HG03108 (cell line): ENCODE data around the gene FER.
"Not testable (repeated sequence)": the region's sequence is repeated elsewhere in the genome, so short reads cannot be mapped to it uniquely, and the experiment has no call there.

Source experiments
- ATAC-seq: cut with Tn5 transposase; IDR thresholded peaks from one replicate; pipeline ENCODE4 v1.9.1; 2021; ENCODE audit warnings: moderate library complexity; ENCODE audit not compliant: unreplicated experiment

The FER gene

DNA sequence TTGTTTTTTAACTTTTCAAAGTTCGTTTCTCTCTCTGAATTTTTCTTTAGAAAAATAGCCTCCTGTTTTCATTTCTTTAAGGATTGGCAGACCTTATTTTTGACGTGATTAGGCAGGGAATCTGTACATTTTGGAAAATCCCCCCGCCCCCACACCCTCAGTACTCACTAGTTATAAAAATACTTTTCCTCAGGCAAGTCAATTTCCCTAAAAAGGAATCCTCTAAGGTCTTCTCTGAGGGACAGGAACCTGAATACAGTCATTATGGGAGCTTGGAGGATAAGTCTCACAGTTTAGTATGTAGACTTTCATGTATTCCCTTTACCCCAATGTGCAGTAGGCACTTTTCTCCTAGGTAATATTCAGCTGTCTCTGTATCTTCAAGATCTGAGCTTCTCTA is 3.9 kb upstream of the FER start:
- no peak for ATAC-seq

DNA sequence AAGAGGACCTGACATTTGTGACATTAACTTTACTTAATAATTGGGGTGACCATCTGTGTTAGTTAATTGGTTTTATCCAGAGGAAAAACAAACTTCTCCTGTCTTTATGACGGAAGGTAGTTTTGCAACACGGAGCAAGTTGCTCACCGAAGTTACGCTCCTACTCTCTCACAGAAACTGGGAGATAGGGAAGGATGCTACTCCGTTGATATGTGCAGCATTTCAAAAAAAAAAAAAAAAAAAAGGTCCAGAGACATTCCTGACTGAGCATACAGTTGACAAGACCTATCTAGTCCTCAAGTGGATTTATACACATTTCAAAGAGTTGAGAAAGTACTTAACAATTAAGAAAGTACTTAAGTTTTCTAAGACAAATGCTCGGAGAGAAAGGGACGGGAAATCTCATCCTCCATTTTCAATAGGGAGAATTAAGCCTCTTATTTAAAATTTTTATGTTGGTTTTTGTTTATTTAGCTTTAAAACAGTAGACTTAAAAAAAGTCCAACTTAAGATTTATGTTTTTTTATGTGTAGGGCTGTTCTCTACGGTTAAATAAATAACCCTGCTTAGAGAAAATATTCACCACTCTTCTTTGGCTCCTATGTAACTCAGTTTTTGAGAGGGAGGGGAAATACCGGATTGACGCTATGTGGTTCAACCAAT is 455 bp upstream of the FER start:
- no peak for ATAC-seq

DNA sequence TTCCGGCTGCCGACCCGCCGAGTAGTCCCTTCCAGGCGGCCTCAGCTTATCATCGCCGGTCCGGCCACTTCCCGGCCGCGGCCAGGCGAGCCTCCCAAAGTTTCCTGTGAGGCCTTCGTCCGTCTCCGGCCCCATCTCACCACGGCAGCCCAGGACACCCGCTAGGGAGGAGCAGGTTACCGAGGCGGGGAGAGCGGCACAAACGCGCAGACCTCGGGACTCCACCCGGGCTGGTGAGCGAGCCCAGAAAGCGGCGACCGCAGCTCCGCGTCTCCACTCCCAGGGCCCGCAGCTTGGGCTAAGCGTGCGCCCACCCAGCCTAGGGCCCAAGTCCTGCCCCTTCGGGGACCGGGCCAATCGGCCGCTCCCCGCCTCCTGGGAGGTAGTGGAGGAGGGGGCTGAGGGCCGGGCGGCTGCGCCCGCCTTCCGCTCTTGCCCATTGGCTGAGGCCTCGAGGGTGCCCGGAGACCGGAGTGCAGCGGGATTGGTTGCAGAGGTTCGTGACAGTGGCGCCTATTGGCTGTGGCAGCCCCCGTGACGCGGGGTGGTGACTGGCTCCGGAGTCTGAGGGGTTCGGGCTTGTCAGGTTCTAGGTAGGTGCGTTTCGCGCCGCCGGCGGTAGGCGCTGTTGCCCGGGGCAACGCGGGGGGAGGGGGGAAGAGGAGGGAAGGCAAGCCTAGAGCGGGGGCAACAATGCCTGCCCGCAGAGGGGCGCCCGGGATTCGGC is 867 bp downstream of the FER start:
- ATAC-seq, result peak; percentile 98

DNA sequence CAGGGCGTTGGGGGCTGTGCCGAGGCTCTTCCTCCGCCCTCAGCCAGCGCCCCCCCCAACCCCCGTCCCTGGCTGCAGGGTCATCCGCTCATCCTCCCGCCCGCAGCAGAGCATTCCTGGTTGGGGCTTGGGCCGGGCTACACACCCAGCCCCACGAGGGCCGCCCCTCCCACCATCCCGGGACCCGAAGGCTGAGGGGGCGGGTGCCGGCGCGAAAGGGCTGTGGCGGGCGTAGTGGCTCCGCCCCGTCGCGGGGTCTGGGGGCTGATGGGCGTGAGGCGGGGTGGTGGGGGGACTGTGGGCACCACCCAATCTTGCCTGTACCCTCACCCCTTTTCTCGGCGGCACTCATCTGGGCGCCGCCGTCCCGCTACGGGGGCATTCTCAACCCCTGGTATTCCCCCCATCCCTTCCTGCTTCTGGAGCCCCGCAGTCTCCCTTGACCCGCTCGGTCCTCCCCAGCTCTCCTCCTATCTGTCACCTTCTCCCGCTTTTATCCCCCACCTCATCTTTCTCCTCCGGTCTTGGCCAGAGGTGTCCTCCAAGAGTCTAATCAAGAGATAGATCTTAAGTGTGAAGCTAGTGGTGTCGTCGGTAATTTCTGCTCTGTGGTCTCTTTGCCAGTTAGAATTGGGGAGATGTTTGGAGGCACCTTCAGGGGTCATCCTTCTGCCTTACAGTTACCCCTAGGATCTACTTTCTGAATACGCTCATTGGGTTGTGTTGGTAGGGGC is 1.6 kb downstream of the FER start:
- ATAC-seq, result peak; percentile 24

DNA sequence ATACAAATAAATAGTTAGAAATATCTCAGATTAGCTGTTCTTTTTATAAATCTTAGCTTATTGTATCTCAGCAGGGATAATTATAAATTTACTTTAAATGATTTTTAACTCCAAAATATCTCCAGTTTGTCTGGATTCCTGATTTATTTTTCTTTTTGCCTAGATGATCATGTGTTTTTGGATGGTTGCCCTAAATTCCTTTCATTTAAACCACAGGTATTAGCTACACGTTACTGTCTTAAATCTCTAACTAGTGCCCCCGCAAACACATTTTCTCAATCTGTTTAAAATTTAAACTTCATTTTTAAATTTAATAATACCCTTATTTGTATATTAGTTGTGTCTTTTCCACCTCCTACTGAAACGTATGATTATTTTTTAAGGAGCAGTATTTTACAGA is 5.6 kb downstream of the FER start:
- no peak for ATAC-seq

DNA sequence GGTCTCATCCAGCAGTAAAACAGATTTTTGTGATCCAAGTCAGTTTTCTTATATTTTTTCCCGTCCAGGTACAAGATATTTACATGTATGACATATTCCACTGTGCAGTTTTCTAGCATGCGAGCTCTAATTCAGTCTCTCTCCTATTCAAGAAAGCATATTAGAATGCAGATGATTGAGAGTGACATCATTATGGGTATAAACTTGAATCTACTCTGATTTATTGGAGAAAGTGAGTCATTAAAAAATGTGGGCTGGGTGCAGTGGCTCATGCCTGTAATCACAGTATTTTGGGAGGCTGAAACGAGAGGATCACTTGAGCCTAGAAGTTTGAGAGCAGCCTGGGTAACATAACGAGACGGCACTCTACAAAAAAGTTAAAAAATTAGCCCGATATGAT is 6.2 kb downstream of the FER start:
- ATAC-seq, result no peak

DNA sequence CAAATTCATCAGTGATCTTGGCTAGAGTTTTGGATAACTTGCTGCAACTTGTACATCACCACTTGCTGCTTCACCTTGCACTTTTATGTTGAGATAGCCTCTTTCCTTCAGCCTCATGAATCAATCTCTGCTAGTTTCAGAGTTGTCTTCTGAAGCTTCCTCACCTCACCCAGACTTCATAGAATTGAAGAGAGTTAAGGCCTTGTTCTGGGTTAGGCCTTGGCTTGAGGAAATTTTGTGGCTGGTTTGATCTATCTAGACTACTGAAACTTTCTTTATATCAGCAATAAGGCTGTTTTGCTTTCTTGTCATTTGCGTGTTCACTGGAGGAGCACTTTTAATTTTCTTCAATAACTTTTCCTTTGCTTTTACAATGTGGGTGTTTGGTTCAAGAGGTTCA is 12.8 kb downstream of the FER start:
- ATAC-seq, result no peak

DNA sequence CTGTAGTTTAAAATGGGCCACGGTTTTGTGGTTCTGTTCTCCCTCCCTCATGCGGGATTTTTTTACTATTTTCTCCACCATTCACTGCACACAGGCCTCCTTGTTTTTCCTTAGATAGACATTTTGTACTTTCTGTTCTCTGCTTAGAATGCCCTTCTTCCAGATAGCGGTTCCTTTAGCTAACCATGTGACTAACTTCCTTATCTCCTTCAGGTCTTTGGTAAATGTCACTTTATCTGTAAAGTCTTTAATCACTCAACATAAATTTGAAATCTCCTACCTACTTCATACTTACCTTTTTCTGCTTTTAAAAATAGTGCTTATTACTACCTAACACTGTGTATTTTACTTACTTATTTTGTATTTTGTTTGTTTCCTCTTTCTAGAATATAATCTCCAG is 15.0 kb downstream of the FER start:
- no peak for ATAC-seq

DNA sequence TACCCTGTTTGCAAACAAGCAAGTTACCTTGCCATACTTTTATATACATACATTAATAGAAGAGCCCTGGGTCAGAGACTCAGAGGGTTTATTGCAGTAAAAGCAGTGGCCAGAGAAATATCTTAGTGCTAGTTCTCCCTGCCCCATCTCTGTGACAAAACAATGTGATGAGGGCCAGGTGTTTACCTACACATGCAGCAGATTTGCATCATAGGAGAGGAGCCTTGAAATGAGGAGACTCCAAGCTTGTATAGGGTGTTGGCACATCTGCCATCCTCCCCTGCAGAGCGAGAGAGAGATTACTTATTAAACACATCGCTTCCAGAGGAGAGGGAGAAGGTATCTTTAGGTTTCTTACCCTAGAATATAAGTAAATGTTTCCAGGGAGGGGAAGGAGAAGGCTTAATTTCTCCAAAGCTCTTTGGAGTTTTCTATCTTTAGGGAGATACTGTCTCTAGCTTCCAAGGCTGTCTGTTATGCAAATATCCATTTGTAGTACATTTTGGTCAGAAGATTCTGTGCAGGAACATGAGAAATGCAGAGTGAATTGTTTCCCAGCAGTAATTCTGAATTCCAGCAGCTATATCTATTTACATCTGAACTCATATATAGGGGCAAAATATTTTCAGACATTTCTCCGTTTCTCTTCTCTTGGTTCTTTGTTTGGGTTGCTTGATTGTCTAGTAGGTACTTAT is 15.7 kb downstream of the FER start:
- no peak for ATAC-seq

DNA sequence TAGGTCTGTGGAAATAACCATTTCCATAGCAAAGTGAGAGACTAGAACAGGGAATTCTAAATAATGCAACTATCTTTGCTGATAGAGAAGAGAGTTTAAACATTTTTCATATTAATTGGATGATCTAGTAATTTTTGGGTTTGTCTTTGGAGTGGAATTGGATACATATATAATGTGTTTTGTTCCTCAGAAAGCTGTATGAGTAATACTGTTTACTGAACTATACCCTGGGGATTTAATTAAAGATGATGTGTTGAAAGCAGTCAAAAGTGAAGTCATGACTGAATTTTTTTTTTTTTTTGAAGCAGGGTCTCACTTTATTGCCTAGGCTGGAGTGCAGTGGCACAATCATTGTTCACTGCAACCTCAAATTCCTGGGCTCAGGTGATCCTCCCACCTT is 17.9 kb downstream of the FER start:
- no peak for ATAC-seq

DNA sequence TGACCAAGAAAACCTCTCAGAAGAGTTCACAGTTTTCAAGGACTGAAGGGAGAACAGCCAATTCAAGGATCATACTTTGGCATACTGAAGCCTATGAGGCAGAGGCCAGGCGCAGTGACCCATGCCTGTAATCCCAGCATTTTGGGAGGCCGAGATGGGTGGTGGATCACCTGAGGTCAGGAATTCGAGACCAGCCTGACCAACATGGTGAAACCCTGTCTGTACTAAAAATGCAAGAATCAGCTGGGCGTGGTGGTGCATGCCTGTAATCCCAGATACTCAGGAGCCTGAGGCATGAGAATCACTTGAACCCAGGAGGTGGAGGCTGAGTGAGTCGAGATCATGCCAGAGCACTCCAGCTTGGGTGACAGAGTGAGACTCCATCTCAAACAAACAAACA is 19.2 kb downstream of the FER start:
- ATAC-seq, result not testable (repeated sequence)

DNA sequence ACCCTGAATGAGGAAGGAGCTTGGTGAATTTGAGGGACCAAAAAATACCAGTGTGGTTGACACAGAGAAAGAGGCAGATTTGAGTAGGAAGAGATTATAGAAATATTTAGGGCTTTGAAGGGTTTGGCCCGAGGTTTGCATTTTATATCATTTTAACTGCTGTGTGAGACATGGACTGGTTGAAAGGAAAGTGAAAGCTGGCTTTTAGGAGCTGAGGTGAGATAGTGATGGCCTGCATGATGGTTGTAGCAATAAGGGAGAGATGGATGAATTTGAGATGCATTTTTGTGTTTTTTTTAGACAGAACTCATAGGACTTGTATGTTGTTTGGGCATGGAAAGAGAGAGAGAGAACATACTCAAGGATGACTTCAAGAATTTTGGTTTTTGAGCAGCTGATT is 21.7 kb downstream of the FER start:
- no peak for ATAC-seq

DNA sequence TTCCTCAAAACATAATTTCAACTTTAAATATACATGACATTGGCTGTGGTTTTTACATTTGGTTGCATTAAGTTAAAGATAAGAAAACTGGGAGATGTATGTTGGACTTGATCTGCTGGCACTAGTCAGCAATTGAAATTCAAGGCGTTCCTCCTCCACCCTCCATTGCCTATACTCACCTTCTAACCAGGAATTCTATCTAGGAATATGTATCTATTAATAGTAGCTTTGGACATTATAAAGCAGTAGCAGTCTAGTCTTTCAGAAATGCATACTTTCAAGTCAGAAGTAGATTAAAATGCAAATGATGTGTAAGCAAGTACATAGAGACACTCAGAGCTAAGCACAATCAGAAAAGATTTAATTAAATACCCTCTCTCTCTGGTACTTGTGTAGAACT is 24.9 kb downstream of the FER start:
- ATAC-seq, result no peak

DNA sequence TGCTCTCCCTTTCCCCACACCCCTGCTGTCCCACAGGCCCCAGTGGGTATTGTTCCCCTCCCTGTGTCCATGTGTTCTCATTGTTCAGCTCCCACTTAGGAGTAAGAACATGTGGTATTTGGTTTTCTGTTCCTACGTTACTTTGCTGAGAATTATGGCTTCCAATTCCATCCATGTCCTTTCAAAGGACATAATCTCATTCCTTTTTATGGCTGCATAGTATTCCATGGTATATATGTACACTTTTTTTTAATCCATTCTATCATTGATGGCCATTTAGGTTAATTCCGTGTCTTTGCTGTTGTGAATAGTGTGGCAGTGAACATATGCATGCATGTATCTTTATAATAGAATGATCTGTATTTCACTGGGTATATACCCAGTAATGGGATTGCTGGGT is 25.6 kb downstream of the FER start:
- no peak for ATAC-seq

DNA sequence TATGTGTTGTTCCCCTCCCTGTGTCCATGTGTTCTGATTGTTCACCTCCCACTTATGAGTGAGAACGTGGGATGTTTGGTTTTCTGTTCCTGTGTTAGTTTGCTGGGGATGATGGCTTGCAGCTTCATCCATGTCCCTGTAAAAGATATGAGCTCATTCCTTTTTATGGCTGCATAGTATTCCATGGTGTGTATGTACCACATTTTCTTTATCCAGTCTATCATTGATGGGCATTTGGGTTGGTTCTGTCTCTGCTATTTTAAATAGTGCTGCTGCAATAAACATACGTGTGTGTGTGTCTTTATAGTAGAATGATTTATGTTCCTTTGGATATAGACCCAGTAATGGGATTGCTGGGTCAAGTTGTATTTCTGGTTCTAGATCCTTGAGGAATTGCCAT is 26.4 kb downstream of the FER start:
- not testable (repeated sequence) for ATAC-seq

DNA sequence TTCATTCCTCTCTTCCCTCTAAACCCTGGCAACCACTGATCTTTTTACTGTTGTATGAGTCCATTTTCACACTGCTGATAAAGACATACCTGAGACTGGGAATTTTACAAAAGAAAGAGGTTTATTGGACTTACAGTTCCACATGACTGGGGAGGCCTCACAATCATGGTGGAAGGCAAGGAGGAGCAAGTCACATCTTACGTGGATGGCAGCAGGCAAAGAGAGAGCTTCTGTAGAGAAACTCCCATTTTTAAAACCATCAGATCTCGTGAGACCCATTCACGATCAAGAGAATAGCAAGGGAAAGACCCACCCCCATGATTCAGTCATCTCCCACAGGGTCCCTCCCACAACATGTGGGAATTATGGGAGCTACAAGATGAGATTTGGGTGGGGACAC is 29.9 kb downstream of the FER start:
- not testable (repeated sequence) for ATAC-seq

DNA sequence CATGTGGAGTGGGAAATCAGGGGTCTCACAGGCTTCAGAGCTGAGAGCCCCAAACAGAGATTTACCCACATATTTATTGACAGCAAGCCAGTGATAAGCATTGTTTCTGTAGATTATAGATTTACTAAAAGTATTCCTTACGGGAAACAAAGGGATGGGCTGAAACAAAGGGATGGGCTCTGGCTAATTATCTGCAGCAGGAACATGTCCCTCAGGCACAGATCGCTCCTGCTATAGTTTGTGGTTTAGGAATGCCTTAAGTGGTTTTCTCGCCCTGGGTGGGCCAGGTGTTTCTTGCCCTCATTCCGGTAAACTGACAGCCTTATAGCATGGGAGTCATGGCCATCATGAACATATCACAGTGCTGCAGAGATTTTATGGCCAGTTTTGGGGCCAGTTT is 36.9 kb downstream of the FER start:
- ATAC-seq, result not testable (repeated sequence)

DNA sequence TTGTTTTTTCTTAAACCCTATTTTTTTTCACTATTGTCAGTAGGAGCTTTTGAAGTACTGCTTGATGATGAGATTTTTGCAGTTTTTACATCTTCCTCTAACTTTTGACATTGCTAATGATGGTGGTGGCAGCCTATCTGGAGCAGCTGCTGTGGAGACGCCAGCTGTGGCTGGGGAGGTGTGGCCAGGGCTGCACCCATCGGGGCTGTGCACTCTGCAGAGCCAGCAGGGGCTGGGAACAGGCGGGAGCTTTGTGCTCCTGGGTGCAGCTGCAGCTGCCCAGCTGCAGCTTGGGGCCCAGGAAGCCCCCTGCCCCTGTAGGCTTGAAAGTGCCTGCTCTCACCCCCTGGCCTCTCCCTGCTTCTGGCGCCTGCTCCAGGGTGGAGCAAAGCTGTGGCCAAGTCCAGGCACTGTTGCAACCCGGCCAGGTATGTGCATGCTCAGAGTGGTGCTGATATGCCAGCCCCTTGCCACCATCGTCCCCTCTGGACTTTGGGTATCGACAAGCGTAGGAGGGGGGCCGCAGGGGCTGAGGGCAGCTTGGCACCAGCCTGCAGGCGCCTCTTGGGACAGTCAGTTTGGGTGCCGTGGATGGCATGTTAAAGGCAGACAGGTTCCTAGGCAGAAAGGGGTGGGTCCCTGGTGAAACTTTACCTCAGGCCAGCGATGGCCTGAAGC is 39.2 kb downstream of the FER start:
- ATAC-seq, result no peak

DNA sequence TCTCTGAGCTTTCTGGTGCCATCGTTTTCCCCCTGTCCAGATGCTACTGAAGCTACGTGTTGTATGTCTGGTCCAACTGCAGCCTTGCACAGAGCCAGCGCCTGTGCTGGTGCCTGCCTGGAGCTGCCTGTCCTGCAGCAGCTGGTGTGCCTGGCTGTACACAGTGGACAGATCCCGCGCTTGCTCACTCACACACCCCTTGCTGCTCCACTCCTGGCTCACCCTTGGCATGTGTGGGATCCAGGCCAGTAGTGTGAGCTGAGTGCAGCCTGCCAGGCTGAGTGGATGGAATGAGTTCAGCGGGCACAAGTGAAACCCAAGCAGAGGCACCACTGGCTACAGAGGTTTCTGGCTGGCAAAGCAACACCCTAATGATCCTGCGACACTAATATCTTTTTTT is 40.4 kb downstream of the FER start:
- ATAC-seq, result no peak

DNA sequence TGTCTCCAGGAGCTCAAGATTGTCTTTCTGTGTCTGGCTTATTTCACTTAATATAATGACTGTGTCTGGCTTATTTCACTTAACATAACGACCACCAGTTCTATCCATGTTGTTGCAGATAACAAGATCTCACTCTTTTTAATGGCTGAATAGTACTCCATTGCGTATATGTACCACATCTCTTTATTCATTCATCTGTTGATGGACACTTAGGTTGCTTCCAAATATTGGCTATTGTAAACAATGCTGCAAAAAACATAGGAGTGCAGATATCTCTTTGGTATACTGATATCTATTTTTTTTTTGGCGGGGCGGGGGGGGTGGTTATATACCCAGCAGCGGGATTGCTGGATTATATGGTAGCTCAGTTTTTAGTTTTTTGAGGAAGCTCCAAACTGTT is 45.5 kb downstream of the FER start:
- ATAC-seq, result no peak

DNA sequence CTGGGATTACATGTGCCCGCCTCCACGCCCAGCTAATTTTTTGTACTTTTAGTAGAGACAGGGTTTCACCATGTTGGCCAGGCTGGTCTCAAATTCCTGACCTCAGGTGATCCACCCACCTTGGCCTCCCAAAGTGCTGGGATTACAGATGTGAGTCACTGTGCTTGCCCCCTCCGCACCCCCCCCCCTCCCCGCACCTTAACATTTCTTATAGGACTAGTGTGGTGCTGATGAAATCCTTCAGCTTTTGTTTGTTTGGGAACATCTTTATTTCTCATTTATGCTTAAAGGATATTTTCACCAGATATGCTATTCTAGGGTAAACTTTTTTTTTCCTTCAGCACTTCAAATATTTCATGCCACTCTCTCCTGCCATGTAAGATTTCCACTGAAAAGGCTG is 46.7 kb downstream of the FER start:
- not testable (repeated sequence) for ATAC-seq
